Colonic mucosa (tissue), 4 donors: ENCODE measurements around the gene ASZ1. TPM values are rescaled to one million over a fixed set of nuclear protein-coding genes. Genes with fewer than 3 reads are reported as not detected.

Source experiments
- DNase-seq: peaks from one replicate; pipeline ENCODE4 v3.0.0-alpha.2; 2020
- H3K27ac ChIP-seq: fragments of 200-600 bp; one replicate; pipeline ENCODE4 v1.8.0; 2021
- H3K27me3 ChIP-seq: fragments of 200-600 bp; one replicate; pipeline ENCODE4 v1.8.0; 2021
- H3K36me3 ChIP-seq: fragments of 200-600 bp; one replicate; pipeline ENCODE4 v1.8.0; 2021
- H3K4me1 ChIP-seq: fragments of 200-600 bp; one replicate; pipeline ENCODE4 v1.8.0; 2021; ENCODE audit warnings: mild to moderate bottlenecking
- H3K4me3 ChIP-seq: fragments of 200-600 bp; one replicate; pipeline ENCODE4 v1.8.0; 2021
- H3K9ac ChIP-seq, 2 donors: one replicate each; pipeline ENCODE4 v1.7.0; 2013; ENCODE audit warnings: control low read depth in 2 of 2, low read depth in 2 of 2, low read length in 2 of 2
- H3K9me3 ChIP-seq: fragments of 200-600 bp; one replicate; pipeline ENCODE4 v1.8.0; 2021
- intact Hi-C: fragments of 100-400 bp; cut with DNase I; formaldehyde crosslinking; loops from one replicate; pipeline ENCODE4 v1.14.1; 2022
- total RNA-seq, 2 donors: library from RNA; stranded (reverse); fragmentation: NEBNext Ultra II Directional in 1 of 2; extraction: Animal tissue kit (Norgen Biotek cat#: 25700) in 1 of 2; gene quantifications; one replicate each; pipeline ENCODE4 v1.2.1, GENCODE V29; 2021
- TF ChIP-seq, protein P1 (sequence below): fragments of 200-600 bp; IDR thresholded peaks from one replicate; pipeline ENCODE4 v1.8.0; 2022; ENCODE audit warnings: antibody characterized with exemption, mild to moderate bottlenecking
- donor health status: healthy.
- donor health status: DM: no; HTN: no; CAD: no.
- donor health status: DM: no; HTN: no; CAD: no.

Gene ASZ1
- total RNA-seq, 2 donors from 2014 or later = not detected

DNA sequence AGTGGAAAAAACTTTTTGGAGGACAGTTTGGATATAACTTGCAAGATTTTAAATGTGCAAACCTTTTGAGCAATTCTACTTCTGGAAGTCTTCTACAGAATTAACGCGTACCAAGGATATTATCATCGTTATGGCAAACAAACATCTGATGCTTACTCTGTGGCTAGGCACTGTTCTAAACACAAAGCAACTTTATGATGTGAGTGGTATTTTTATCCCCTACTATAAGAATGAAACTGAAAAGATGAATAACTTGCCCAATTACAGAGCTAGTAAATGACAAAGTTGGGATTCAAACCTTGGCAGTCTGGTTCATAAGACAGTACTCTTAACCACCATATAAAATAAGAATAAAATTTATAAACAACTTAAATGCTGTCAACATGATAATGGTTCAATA lies 15.8 kb downstream of the ASZ1 start:
- intact Hi-C loops = no loop called here
- no peak overlapping the region for H3K27ac ChIP-seq

DNA sequence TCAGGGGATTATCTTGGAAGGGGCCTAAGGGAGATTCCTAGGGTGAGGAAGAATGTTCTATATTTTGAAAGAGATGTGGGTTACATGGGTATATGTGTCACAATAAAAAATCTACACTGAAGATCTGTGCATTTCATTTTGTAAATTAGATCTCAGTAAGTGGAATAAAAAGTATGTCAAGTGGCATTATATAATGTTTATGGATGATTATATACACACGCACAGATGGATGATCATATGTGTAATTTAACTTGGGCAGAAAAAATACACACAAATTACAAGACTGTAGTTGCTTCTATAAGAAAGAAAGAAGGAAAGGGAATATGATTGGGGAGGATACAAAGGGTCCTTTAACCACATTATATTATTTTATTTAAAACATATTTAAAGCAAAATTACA lies 18.5 kb downstream of the ASZ1 start:
- intact Hi-C loops = loop anchor here (5.0 kb wide), 1 partner anchor 743 kb away; no protein-coding TSS in a partner anchor
- Histone ChIP-seq H3K4me3 (no peak overlapping the region), H3K9me3 (no peaks in the 10 kb centered on the region), H3K4me1 (no peaks in the 10 kb centered on the region), H3K27me3 (no peaks in the 10 kb centered on the region), H3K36me3 (no peaks in the 10 kb centered on the region), H3K9ac (no peak overlapping the region), H3K27ac (no peak overlapping the region)
- TF ChIP-seq, protein P1, sequence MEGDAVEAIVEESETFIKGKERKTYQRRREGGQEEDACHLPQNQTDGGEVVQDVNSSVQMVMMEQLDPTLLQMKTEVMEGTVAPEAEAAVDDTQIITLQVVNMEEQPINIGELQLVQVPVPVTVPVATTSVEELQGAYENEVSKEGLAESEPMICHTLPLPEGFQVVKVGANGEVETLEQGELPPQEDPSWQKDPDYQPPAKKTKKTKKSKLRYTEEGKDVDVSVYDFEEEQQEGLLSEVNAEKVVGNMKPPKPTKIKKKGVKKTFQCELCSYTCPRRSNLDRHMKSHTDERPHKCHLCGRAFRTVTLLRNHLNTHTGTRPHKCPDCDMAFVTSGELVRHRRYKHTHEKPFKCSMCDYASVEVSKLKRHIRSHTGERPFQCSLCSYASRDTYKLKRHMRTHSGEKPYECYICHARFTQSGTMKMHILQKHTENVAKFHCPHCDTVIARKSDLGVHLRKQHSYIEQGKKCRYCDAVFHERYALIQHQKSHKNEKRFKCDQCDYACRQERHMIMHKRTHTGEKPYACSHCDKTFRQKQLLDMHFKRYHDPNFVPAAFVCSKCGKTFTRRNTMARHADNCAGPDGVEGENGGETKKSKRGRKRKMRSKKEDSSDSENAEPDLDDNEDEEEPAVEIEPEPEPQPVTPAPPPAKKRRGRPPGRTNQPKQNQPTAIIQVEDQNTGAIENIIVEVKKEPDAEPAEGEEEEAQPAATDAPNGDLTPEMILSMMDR = no peak
- no peak for DNase-seq

More for the DNA sequence above, 15.8 kb downstream of the ASZ1 start:
- TF ChIP-seq, protein P1 = no peak
- Histone ChIP-seq H3K27me3 (no peaks in the 10 kb centered on the region), H3K4me3 (no peak overlapping the region), H3K4me1 (no peaks in the 10 kb centered on the region), H3K9ac (no peak overlapping the region), H3K36me3 (no peaks in the 10 kb centered on the region), H3K9me3 (no peaks in the 10 kb centered on the region)
- no peak for DNase-seq

DNA sequence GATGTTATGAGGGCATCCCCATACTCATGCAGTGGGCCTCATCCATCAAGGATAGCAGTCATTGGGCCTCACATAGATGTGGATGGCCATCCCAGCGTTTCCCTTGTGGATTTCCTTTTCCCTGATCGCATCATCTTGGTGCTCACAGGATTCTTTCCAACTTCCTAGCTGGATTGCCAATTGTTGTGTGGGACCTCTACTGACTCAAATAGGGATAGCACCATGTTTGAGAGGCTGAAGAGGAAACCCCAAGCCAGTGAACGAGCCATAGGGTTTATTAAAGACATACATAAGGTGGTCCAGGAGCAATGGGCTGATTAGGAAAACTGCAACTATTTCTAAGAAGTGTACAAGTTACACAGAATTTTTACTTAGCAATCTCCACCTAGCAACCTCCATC lies 21.8 kb downstream of the ASZ1 start:
- no peak for DNase-seq
- intact Hi-C loops = loop anchor here (5.0 kb wide), 1 partner anchor 747 kb away; no protein-coding TSS in a partner anchor
- TF ChIP-seq, protein P1 = no peak
- Histone ChIP-seq H3K9ac (no peak overlapping the region), H3K9me3 (no peaks in the 10 kb centered on the region), H3K4me1 (no peaks in the 10 kb centered on the region), H3K36me3 (no peaks in the 10 kb centered on the region), H3K4me3 (no peak overlapping the region), H3K27me3 (no peaks in the 10 kb centered on the region), H3K27ac (no peak overlapping the region)

DNA sequence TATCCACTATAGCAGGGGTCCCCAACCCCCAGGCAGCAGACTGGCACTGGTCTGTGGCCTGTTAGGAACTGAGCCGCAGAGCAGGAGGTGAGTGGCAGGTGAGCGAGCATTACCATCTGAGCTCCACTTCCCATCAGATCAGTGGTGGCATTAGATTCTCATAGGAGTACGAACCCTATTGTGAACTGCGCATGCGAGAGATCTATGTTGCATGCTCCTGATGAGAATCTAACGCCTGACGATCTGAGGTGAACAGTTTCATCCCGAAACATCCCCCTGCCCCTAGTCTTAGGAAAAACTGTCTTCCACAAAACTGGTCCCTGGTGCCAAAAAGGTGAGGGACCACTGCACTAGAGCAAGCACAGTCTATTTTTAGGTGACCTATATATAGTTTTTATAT lies 23.6 kb downstream of the ASZ1 start:
- Histone ChIP-seq H3K27ac (no peak overlapping the region), H3K9ac (no peak overlapping the region), H3K4me1 (no peaks in the 10 kb centered on the region), H3K27me3 (no peaks in the 10 kb centered on the region), H3K4me3 (no peak overlapping the region), H3K36me3 (no peaks in the 10 kb centered on the region), H3K9me3 (no peaks in the 10 kb centered on the region)
- intact Hi-C loops = no loop called here
- TF ChIP-seq, protein P1 = no peak
- no peak for DNase-seq

DNA sequence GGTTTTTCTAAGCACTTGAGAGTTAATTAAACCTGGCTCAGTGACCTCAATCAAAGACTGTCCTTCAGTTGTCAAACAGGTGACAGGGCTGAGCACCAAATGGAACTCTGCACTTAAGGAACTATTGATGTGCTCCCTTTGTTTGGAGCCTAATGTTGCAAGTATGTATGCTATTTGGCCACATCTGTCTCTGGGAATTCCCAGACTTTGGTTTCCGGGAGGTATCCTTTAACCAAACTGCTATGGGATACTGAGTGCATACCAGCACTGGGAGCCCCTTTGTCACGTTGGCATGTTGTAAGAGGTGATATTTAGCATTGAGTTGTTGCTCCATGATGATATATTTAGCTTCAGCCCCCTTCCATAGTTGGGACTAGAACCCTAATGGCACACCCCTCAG lies 25.2 kb downstream of the ASZ1 start:
- no peak for DNase-seq
- Histone ChIP-seq H3K27me3 (no peaks in the 10 kb centered on the region), H3K4me1 (no peaks in the 10 kb centered on the region), H3K36me3 (no peaks in the 10 kb centered on the region), H3K9me3 (no peaks in the 10 kb centered on the region), H3K4me3 (no peak overlapping the region), H3K27ac (no peak overlapping the region), H3K9ac (no peak overlapping the region)
- intact Hi-C loops = no loop called here
- TF ChIP-seq, protein P1 = no peak
